ENCODE data around the gene KLHL35. TPM values are rescaled to one million over a fixed set of nuclear protein-coding genes. Genes with fewer than 3 reads are reported as not detected.

KLHL35 gene, protein sequence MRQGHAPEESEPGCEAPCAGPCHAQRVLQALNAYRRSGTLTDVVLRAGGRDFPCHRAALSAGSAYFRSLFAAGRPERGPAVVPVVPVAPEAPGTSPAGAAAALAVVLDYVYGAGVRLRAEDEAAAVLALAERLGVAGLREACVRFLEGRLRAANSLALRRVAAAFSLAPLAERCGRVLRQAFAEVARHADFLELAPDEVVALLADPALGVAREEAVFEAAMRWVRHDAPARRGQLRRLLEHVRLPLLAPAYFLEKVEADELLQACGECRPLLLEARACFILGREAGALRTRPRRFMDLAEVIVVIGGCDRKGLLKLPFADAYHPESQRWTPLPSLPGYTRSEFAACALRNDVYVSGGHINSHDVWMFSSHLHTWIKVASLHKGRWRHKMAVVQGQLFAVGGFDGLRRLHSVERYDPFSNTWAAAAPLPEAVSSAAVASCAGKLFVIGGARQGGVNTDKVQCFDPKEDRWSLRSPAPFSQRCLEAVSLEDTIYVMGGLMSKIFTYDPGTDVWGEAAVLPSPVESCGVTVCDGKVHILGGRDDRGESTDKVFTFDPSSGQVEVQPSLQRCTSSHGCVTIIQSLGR
- total RNA-seq = under 1 TPM; 0.21 to 0.58 TPM

DNA sequence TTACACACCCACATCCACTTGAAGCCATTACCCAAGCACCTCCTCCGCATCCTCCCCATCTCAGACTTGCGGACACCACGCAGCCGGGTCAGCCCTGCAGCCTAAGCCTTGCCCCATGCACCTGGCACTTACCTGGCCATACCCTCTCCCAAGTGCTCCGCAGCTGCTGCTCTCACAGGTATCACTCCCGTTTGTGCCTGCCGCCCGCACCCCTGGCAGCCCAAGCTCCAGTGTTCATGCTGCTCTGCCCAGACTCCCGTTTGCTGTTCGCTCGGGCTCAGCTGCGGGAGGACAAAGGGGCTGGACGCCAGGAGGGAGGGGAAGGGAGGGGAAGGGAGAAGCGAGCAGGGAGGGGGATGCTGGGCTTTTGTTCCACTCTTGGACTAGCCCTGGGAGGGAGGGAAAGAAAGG, at the start of gene KLHL35:
TSS of gene KLHL35 (minus strand) at position 293 of the 411 bp plus-strand sequence. CDS start 2,574 bp downstream, outside the sequence.
- H3K9me3 Mint-ChIP-seq = peaks cover 6% of the 10 kb centered on the region
- H3K4me3 Mint-ChIP-seq = no peak within 1 kb of the TSS

DNA sequence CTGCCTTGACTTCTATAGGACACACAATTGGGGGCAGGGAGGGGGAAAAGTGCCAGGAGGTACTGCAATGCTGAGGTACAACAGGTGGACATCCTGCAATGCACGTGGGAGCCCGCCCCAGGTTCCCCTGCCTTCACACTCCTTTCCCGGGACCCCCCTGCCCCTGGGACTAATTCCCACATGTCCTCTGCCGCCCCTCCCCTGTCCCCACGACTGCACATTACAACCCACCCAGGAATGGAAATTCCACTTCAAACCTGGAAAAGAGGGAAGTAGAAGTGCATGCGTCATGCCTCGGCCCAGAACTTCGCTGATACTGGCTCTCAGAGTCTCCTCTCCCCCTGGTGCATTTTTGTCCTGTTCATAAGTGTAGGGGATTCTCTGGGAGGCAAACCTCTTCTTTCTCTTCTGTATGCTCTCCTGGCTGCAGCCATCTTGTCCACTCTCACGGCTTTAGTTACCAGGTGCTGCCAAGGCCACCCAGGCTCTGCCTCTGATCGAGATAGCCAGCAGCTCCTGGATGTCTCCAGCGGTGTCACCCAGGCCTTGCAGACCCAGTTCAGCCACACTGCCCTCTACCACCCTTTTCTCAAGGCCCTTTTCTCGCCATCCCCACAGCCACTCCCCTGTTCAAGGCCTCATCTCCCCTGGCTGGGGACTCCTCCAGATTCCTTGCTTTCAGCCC, 49.1 kb upstream of the KLHL35 start:
- Mint-ChIP-seq H3K36me3 (no peaks in the 10 kb centered on the region), H3K27ac (no peak overlapping the region), H3K27me3 (no peaks in the 10 kb centered on the region), H3K4me3 (no peak overlapping the region), H3K9me3 (no peaks in the 10 kb centered on the region), H3K4me1 (no peaks in the 10 kb centered on the region)
- no peak for DNase-seq

More for the DNA sequence above, at the start of gene KLHL35:
- Mint-ChIP-seq H3K27ac (no peak within 1 kb of the TSS), H3K36me3 (peaks cover 6% of the 10 kb centered on the region), H3K4me1 (peaks cover 18% of the 10 kb centered on the region), H3K27me3 (peaks cover 52% of the 10 kb centered on the region)
- no peak for DNase-seq

DNA sequence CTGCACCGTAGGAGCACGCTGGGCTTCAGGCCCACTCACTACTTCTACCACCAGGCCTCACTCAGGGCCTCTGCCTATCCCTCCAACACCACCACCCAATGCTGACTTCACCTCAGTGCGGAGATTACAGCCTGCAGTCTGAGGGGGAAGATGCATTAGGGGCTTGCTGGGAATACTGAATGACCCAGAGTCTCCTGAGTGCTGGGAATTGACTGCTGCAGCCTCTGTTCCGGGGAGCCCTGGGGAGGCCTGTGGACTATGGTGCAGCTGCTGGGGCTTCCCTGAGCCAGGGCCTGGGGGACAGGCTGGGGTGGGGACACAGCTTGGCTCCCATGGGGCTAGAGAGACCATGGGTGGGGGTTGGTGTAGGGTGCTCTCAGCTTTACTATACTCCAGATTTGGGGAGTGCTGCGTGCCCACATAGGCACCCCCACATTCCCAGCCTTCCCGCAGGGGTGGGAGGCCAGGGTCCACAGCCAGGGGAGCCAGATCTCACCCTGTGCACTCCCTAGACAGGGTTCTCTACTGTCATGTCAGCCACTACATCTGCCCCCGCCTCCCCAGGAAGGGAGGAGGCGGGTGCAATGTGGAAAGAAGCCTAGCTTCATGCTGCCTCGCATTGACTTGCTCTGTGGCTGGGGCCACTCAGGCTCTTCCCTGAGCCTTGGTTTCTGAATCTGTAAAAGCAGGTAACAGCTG, 48.4 kb upstream of the KLHL35 start:
- Mint-ChIP-seq H3K27me3 (no peaks in the 10 kb centered on the region), H3K4me1 (no peaks in the 10 kb centered on the region), H3K4me3 (no peak overlapping the region), H3K36me3 (no peaks in the 10 kb centered on the region), H3K27ac (no peak overlapping the region), H3K9me3 (no peaks in the 10 kb centered on the region)
- no peak for DNase-seq

DNA sequence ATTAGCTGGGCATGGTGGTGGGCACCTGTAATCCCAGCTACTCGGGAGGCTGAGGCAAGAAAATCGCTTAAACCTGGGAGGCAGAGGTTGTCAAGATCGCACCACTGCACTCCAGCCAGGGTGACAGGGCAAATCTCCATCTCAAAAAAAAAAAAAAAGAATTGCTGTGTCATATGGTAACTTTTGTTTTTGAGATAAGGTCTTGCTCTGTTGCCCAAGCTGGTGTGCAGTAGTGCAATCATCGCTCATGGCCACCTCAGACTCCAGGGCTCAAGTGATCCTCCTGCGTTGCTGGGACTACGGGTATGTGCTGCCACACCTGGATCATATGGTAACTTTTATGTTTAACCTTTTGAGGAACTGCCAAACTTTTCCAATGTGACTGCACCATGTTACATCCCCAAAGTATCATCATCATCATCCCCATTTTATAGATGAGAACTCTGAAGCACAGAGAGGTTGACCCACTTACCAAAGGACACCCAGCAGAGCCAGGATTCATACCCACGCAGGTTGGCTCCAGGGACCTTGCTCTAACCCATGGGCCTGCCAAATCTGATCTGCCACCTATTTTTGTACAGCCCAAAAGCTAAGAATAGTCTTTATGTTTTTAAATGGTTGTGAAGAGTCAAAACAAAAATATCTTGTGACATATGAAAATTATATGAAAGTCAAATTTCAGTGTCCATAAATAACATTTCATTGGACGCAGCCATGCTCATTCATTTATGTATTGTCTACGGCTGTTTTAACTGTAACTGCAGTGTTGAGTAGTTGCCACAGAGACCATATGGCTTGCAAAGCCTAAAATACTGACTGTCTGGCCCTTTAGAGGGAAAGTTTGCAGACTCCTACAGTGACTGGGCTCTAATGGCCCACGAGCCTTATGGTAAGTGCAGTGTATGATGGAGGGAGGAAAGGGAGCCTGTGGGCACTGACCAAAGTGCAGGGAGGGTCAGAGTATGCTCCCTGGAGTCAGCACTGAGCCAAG, 47.5 kb upstream of the KLHL35 start:
- Mint-ChIP-seq H3K27ac (no peak overlapping the region), H3K9me3 (no peaks in the 10 kb centered on the region), H3K4me3 (no peak overlapping the region), H3K36me3 (no peaks in the 10 kb centered on the region), H3K27me3 (no peaks in the 10 kb centered on the region), H3K4me1 (peaks cover 9% of the 10 kb centered on the region)
- no peak for DNase-seq

DNA sequence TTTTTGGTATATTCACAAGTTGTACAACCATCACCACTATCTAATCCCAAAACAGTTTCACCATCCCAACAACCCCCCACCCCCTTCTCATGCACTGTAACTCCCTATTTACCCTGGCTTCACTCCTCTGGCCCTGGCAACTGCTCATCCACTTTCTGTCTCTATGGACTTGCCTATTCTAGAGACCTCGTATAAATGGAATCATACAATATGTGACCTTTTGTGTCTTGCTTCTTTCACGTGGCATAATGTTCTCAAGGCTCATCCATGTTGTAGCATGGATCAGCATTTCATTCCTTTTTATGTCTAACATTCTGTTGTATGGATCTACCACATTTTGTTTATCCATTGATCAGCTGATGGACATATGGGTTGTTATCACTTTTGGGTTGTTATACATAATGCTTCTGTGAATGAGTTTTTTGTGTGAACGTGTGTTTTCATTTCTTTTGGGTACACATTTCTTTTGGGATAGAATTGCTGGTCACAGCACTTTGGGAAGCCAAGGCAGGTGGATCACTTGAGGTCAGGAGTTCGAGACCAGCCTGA, 46.7 kb upstream of the KLHL35 start:
- H3K4me1 Mint-ChIP-seq = peaks cover 12% of the 10 kb centered on the region
- no peak overlapping the region for H3K27ac Mint-ChIP-seq
- no peak overlapping the region for H3K4me3 Mint-ChIP-seq
- no peak for DNase-seq
- H3K9me3 Mint-ChIP-seq = no peaks in the 10 kb centered on the region
- no peaks in the 10 kb centered on the region for H3K27me3 Mint-ChIP-seq
- H3K36me3 Mint-ChIP-seq = no peaks in the 10 kb centered on the region

DNA sequence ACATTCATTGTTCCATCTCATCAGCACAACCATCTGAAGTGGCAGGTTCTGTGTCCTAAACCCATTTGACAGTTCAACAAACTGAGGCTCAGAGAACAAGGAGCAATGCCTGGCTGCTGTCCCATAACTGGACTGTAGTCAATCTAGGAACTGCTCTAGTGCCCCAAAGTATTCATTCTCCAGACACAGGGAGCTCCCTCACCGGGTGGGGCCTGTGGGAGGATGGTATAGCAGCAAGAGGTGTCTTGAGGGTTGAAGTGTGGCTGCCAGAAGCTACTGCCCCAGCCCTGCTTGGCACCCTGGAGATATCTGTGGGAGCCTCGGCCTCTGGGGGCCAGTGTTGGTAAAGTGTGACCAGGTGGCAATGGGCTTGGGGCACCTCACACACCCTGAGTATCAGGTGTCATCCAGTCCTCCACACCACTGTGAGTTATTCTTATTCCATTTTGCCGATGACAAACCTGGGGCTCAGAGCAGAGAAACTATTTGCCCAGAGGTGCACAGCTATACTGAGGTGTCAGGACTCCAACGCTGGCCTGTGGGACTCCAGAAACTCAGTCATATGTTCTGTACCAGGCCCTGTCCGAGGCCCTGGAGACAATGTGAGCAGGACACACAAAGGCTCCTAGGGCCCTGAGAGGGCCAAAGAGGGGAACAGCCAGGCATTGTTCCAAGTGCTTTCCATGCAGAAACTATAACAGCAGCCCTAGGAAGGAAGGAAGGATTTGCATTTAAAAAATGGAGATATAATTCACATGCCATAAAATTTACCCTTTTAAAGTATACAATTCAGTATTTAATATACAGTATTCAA, 46.0 kb upstream of the KLHL35 start:
- Mint-ChIP-seq H3K4me3 (no peak overlapping the region), H3K36me3 (no peaks in the 10 kb centered on the region), H3K27ac (peak overlapping the region; percentile 4), H3K27me3 (no peaks in the 10 kb centered on the region), H3K4me1 (peaks cover 12% of the 10 kb centered on the region), H3K9me3 (no peaks in the 10 kb centered on the region)
- DNase-seq = no peak

DNA sequence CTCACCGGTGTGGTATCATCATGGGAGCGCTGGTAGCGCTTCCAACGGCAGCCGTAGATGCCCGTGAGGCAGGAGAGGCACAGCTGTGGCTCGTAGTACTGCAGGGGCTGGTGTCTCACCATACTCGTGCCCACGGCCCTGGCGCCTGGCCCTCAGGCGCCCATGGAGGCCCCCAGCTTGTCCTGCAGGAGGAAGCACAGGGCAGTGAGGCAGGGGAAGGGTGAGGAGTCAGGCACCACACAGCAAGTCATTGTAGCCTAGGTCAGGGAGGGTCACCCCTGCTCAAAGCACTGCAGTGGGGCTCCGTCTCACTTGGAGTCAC, 44.6 kb upstream of the KLHL35 start:
- Mint-ChIP-seq H3K27me3 (no peaks in the 10 kb centered on the region), H3K4me3 (no peak overlapping the region), H3K36me3 (no peaks in the 10 kb centered on the region), H3K4me1 (peaks cover 12% of the 10 kb centered on the region), H3K27ac (no peak overlapping the region), H3K9me3 (no peaks in the 10 kb centered on the region)
- DNase-seq = no peak

DNA sequence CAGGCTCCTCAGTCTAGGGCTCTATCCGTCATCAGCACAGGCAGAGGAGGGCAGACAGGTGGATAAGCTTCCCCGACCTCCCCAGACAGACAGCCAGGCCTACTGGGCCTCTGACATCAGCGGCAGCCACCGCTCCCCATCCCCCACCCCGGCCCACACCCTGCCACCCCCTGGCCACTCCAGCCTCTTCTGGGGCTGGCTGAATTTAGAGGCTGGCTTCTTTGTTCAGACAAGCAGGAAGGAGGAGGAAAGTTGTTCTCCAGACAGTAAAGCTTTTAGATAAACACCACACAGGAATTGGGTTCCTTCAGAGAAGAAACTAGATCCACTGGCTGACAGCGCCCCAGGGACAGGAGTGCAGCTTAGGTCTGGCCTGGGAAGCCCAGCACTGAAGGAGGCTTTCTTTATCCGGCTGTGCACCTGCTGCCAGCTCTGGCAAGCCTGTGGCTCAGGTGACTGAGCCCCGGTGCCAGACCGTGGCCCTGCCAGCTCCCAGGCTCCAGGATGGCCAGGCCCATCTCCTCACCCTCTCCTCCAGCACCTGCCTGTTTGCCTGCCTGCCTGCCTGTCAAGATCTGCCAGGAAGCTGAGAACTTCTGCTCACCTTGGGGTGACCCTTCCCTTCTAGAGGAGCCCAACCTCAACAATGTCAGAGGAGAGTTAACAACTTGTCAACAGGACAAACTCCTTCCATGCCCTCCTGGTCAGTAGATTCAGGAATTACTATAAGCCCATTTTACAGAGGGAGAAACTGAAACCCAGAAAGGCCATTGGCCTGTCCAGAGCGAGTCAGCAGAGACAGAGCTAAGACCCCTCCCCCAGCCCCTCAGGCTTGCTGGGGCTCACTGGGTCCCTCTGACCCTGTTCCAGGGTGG, 44.0 kb upstream of the KLHL35 start:
- DNase-seq = no peak
- Mint-ChIP-seq H3K27ac (no peak overlapping the region), H3K4me3 (no peak overlapping the region), H3K27me3 (no peaks in the 10 kb centered on the region), H3K9me3 (no peaks in the 10 kb centered on the region), H3K36me3 (no peaks in the 10 kb centered on the region), H3K4me1 (peaks cover 12% of the 10 kb centered on the region)

DNA sequence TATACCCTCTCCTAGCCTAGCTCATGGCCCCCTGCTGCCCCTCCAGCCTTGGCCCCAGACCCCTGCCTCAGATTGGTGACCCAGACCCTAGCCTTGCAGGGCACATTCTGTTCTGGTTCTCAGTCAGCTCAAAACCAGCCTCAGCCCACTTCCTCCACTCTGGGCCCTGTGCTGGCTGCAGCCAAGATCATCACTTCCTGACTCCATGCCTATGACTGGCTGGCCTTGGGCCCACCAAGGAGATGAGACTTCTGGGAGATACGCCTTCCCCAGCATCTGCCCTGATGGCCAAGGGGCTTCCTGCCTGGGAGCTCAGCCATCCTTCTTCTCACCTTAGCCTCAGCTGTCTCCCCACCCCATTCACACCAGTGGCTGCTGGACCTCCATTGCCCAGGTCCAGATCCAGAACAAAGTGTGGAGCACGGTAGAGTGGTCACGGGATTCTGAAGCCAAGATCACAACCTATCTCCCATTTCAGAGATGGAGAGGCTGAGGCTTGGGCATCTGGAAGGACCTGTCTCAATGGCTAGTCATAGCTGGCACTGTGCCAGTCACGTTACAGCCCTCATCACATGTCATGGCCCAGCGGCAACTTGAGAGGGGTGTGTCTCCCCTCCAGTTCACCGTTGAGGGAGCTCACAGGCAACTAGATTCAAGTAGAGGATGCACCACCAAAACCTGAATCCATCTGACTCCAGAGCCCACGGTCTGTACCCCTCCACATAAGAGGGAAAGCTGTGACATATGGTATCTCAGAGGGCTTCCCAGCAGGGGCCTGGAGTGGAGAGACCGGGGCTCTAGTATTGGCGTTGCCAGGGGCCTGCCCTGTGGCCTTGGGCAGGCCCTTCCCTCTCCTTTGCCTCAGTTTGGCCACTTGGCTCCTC, 43.0 kb upstream of the KLHL35 start:
- no peaks in the 10 kb centered on the region for H3K9me3 Mint-ChIP-seq
- H3K27me3 Mint-ChIP-seq = no peaks in the 10 kb centered on the region
- DNase-seq = peak; percentile 43
- H3K36me3 Mint-ChIP-seq = no peaks in the 10 kb centered on the region
- peaks cover 12% of the 10 kb centered on the region for H3K4me1 Mint-ChIP-seq
- peak overlapping the region; percentile 70 for H3K4me3 Mint-ChIP-seq
- peak overlapping the region; percentile 85 for H3K27ac Mint-ChIP-seq

DNA sequence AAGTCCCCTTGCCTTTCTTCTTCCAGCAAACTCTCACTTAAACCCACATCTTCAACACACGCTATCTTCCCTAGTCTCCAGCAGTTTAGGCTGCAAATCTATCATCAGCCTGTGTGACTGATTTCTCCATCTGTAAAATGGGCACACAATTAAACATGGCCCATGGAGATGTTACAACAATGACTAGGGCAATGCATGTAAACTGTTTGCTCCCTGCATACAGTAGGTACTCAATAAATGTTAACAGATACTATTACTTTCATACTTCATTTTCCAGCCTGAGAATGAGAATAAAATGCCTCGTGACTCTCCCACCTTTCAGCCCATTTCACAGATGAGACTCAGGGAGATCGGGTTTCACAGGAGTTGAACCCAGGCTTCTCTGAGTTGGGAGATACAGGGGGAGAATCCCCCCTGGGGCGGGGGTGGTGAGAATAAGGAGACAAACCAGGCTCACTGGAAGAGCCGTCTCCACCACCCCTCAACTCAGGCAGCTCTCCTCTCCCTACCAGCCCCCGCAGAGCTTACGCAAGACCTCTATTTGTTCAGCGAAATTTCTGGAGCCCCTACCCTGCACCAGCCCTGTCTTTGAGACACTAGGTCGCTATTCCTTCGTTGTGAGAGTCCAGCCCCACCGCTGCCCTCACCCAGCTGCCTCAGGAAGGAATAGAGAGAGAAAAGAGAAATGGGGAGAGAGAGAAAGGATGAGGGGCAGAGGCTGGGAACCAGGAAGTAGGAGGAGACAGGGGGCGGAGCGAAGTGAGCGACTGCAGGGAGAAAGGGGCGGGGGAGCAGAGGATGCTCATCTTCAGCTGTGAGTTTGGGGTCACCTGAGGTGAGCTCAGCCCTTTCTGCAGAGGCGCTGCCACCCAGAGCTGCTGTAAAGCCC, 42.1 kb upstream of the KLHL35 start:
- Mint-ChIP-seq H3K27ac (peak overlapping the region; percentile 85), H3K36me3 (no peaks in the 10 kb centered on the region), H3K9me3 (no peaks in the 10 kb centered on the region), H3K4me3 (peak overlapping the region; percentile 70), H3K27me3 (no peaks in the 10 kb centered on the region), H3K4me1 (peaks cover 12% of the 10 kb centered on the region)
- peak; percentile 73 for DNase-seq

DNA sequence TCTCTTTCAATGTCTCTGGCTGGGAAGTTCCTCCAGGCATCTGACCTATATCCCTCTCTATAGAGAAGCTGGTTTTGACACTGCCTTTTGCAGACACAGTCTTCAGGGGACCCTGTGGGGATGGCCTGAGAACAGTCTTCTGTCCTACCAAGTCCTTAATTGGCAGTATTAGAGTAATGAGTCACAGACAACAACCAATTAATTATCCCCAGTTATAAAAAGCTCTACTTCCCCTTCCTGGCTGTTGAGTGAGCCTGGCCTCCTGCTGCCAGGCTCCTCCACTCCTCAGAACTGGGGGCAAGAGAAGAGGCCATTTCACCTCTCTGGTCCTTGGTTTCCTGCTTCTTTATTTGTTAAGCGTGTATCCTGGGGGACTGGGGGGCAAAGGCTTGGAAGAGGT, 41.2 kb upstream of the KLHL35 start:
- no peak for DNase-seq
- H3K27me3 Mint-ChIP-seq = no peaks in the 10 kb centered on the region
- H3K27ac Mint-ChIP-seq = no peak overlapping the region
- no peak overlapping the region for H3K4me3 Mint-ChIP-seq
- H3K4me1 Mint-ChIP-seq = peaks cover 12% of the 10 kb centered on the region
- no peaks in the 10 kb centered on the region for H3K36me3 Mint-ChIP-seq
- H3K9me3 Mint-ChIP-seq = no peaks in the 10 kb centered on the region

All from activated naive CD8-positive, alpha-beta T cell treated with anti-CD3 and anti-CD28 coated beads for 36 hours (primary cell).